MM.1S (cell line): ENCODE measurements around the gene KRTAP2-4.

ENCODE experiments used
- EZH2 ChIP-seq: fragments of 300-600 bp; sonication (generic); optimal IDR thresholded peaks from 2 replicates; pipeline ENCODE3; 2017; ENCODE audit warnings: low read depth, mild to moderate bottlenecking, antibody characterized with exemption, low read length, mixed read lengths
- TF ChIP-seq, protein P1 (sequence below): fragments of 300-600 bp; sonication (generic); IDR thresholded peaks from 2 replicates; pipeline ENCODE4 v1.5.1; 2016; ENCODE audit warnings: antibody characterized with exemption, low read length, mixed read lengths

DNA sequence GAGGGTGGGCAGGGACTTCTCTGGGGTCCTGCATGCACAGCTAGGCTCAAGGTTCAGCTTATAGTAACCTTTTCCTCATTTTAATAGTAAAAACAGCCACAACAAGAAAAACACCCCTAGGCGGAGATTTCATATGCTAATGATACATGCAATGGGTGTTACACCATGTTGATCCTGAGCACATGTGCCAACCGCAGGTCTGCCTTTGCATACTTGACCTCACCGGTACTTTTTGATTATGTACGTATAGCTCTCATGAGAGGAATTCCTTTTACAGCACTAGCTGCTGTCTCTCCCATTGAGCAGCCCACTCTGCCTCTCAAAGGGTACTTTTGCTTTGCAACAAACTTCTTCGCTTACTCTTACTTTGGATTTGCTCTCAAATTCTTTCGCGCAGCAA is 30.4 kb upstream of the KRTAP2-4 start:
- no peak for TF ChIP-seq EZH2
- TF ChIP-seq, protein P1, sequence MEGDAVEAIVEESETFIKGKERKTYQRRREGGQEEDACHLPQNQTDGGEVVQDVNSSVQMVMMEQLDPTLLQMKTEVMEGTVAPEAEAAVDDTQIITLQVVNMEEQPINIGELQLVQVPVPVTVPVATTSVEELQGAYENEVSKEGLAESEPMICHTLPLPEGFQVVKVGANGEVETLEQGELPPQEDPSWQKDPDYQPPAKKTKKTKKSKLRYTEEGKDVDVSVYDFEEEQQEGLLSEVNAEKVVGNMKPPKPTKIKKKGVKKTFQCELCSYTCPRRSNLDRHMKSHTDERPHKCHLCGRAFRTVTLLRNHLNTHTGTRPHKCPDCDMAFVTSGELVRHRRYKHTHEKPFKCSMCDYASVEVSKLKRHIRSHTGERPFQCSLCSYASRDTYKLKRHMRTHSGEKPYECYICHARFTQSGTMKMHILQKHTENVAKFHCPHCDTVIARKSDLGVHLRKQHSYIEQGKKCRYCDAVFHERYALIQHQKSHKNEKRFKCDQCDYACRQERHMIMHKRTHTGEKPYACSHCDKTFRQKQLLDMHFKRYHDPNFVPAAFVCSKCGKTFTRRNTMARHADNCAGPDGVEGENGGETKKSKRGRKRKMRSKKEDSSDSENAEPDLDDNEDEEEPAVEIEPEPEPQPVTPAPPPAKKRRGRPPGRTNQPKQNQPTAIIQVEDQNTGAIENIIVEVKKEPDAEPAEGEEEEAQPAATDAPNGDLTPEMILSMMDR: no peak
